PC-3 (cell line): Measurements from ENCODE around the gene TENM4. TPM values are rescaled to one million over a fixed set of nuclear protein-coding genes. Genes with fewer than 3 reads are reported as not detected.
"Not testable (repeated sequence)": the region's sequence is repeated elsewhere in the genome, so short reads cannot be mapped to it uniquely, and the experiment has no call there.

Experiments
- ATAC-seq: fragments of 200-7000 bp; cut with Tn5 transposase; 2 replicates; pipeline ENCODE4 v1.9.1; 2020; ENCODE audit warnings: mild to moderate bottlenecking, moderate library complexity
- BruUV-seq: library from RNA; stranded (reverse); fragments of 400-500 nt; replicated peaks from 2 replicates; lab custom pipeline; 2021; lab: Mats Ljungman, UMichigan
- CTCF ChIA-PET: fragments of 300-600 bp; sonication (Branson Sonifier 250); formaldehyde crosslinking; loops from one replicate; lab custom pipeline; 2022; ENCODE audit warnings: antibody characterized with exemption; lab: Charles Lee
- POLR2A ChIA-PET: fragments of 300-600 bp; sonication (Branson Sonifier 250); formaldehyde crosslinking; loops from one replicate; lab custom pipeline; 2022; ENCODE audit warnings: antibody characterized with exemption; ENCODE audit not compliant: unreplicated experiment; lab: Charles Lee
- DNase-seq: peaks from one replicate; pipeline ENCODE4 v3.0.0-alpha.2; 2015
- H2AFZ ChIP-seq: fragments of 300-600 bp; sonication (generic); 2 replicates; pipeline ENCODE4 v1.6.0; 2016; ENCODE audit warnings: antibody characterized with exemption, low read length
- H3F3A ChIP-seq: fragments of 300-600 bp; sonication (generic); one replicate; pipeline ENCODE4 v1.6.0; 2017; ENCODE audit warnings: antibody characterized with exemption, low read length, control low read depth, mild to moderate bottlenecking; ENCODE audit not compliant: unreplicated experiment
- H3K27ac ChIP-seq: fragments of 300-600 bp; sonication (generic); 2 replicates; pipeline ENCODE4 v1.5.1; 2016; ENCODE audit warnings: mild to moderate bottlenecking, low read length
- H3K27me3 ChIP-seq: fragments of 300-600 bp; sonication (generic); 2 replicates; pipeline ENCODE4 v1.6.1; 2016; ENCODE audit warnings: low read length, mixed read lengths
- H3K36me3 ChIP-seq: fragments of 300-600 bp; sonication (generic); 2 replicates; pipeline ENCODE4 v1.6.1; 2016; ENCODE audit warnings: low read depth, mixed run types, low read length, mixed read lengths
- H3K4me1 ChIP-seq: fragments of 300-600 bp; sonication (generic); 2 replicates; pipeline ENCODE4 v1.5.1; 2016; ENCODE audit warnings: low read length; ENCODE audit not compliant: insufficient read depth
- H3K4me2 ChIP-seq: fragments of 300-600 bp; sonication (generic); 2 replicates; pipeline ENCODE4 v1.6.0; 2016; ENCODE audit warnings: low read length
- H3K4me3 ChIP-seq: fragments of 300-600 bp; sonication (generic); 2 replicates; pipeline ENCODE4 v1.5.1; 2016; ENCODE audit warnings: mild to moderate bottlenecking, low read length, mixed read lengths
- H3K79me2 ChIP-seq: fragments of 300-600 bp; sonication (generic); 2 replicates; pipeline ENCODE4 v1.6.1; 2017; ENCODE audit warnings: low read length, mixed read lengths
- H3K9ac ChIP-seq: fragments of 300-600 bp; sonication (generic); 2 replicates; pipeline ENCODE4 v1.6.0; 2016; ENCODE audit warnings: mild to moderate bottlenecking, low read length
- H3K9me2 ChIP-seq: fragments of 300-600 bp; sonication (generic); replicated peaks from 2 replicates; pipeline ENCODE4 v1.6.1; 2016; ENCODE audit warnings: mixed run types, low read length, mixed read lengths
- H3K9me3 ChIP-seq: fragments of 300-600 bp; sonication (generic); 2 replicates; pipeline ENCODE4 v1.6.1; 2016; ENCODE audit warnings: low read length, mixed read lengths
- H4K20me1 ChIP-seq: fragments of 300-600 bp; sonication (generic); 2 replicates; pipeline ENCODE4 v1.6.1; 2016; ENCODE audit warnings: low read length, mixed read lengths
- EZH2 ChIP-seq: fragments of 300-600 bp; sonication (generic); IDR thresholded peaks from one replicate; pipeline ENCODE4 v1.6.1; 2017; ENCODE audit warnings: antibody characterized with exemption, mild to moderate bottlenecking, low read length; ENCODE audit not compliant: unreplicated experiment
- EZH2phosphoT487 ChIP-seq: fragments of 300-600 bp; sonication (generic); IDR thresholded peaks from 2 replicates; pipeline ENCODE4 v1.6.1; 2018; ENCODE audit warnings: mild to moderate bottlenecking, antibody characterized with exemption, low read length, borderline replicate concordance
- intact Hi-C: fragments of 100-400 bp; cut with micrococcal nuclease; formaldehyde crosslinking; loops from 2 replicates; pipeline ENCODE4 v1.9.0; 2023
- total RNA-seq: library from RNA; depleted of rRNA; stranded (reverse); fragments of >200 nt; gene quantifications from 2 replicates; pipeline ENCODE4 v1.2.3, GENCODE V29; 2014
- TF ChIP-seq, protein P1 (sequence below): fragments of 300-600 bp; sonication (generic); conservative IDR thresholded peaks from 2 replicates; pipeline ENCODE4 v1.5.1; 2017; ENCODE audit warnings: antibody characterized with exemption, low read depth, mild to moderate bottlenecking, low read length

The TENM4 gene
- total RNA-seq, 1 experiment from 2014 or later, result 19.7 TPM

GRCh38 chr11:78829146-78829545 lies 611.7 kb downstream of the TENM4 start:
- TF ChIP-seq, protein P1, sequence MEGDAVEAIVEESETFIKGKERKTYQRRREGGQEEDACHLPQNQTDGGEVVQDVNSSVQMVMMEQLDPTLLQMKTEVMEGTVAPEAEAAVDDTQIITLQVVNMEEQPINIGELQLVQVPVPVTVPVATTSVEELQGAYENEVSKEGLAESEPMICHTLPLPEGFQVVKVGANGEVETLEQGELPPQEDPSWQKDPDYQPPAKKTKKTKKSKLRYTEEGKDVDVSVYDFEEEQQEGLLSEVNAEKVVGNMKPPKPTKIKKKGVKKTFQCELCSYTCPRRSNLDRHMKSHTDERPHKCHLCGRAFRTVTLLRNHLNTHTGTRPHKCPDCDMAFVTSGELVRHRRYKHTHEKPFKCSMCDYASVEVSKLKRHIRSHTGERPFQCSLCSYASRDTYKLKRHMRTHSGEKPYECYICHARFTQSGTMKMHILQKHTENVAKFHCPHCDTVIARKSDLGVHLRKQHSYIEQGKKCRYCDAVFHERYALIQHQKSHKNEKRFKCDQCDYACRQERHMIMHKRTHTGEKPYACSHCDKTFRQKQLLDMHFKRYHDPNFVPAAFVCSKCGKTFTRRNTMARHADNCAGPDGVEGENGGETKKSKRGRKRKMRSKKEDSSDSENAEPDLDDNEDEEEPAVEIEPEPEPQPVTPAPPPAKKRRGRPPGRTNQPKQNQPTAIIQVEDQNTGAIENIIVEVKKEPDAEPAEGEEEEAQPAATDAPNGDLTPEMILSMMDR, result no peak
- TF ChIP-seq EZH2phosphoT487 (no peak), EZH2 (no peak)
- H3F3A ChIP-seq, result no peaks in the 10 kb centered on the region
- no peak overlapping the region for H3K4me2 ChIP-seq
- no peaks in the 10 kb centered on the region for H3K79me2 ChIP-seq
- no peaks in the 10 kb centered on the region for H3K27me3 ChIP-seq
- H3K4me3 ChIP-seq, result no peak overlapping the region
- BruUV-seq, result no TSS peak
- no peaks in the 10 kb centered on the region for H3K9me2 ChIP-seq
- no peak overlapping the region for H3K9ac ChIP-seq
- H3K27ac ChIP-seq, result no peak overlapping the region
- ChIA-PET CTCF (no interaction called here), POLR2A (no interaction called here)
- H3K36me3 ChIP-seq, result no peaks in the 10 kb centered on the region
- ATAC-seq (no peak), DNase-seq (no peak)
- no peaks in the 10 kb centered on the region for H3K9me3 ChIP-seq
- H2AFZ ChIP-seq, result no peak overlapping the region
- intact Hi-C loops, result no loop called here
- H3K4me1 ChIP-seq, result no peaks in the 10 kb centered on the region
- no peaks in the 10 kb centered on the region for H4K20me1 ChIP-seq

GRCh38 chr11:78828676-78829075 lies 612.2 kb downstream of the TENM4 start:
- no peak for DNase-seq
- no peak for ATAC-seq
- BruUV-seq, result no TSS peak
- Histone ChIP-seq H3F3A (no peaks in the 10 kb centered on the region), H3K4me2 (no peak overlapping the region), H3K9me3 (no peaks in the 10 kb centered on the region), H3K9ac (no peak overlapping the region), H4K20me1 (no peaks in the 10 kb centered on the region), H3K79me2 (no peaks in the 10 kb centered on the region), H3K27ac (no peak overlapping the region), H3K27me3 (no peaks in the 10 kb centered on the region), H3K36me3 (no peaks in the 10 kb centered on the region), H3K9me2 (no peaks in the 10 kb centered on the region), H2AFZ (no peak overlapping the region), H3K4me1 (no peaks in the 10 kb centered on the region), H3K4me3 (no peak overlapping the region)
- ChIA-PET POLR2A (no interaction called here), CTCF (no interaction called here)
- TF ChIP-seq EZH2phosphoT487 (no peak), EZH2 (no peak)
- TF ChIP-seq, protein P1, result no peak
- intact Hi-C loops, result no loop called here

DNA sequence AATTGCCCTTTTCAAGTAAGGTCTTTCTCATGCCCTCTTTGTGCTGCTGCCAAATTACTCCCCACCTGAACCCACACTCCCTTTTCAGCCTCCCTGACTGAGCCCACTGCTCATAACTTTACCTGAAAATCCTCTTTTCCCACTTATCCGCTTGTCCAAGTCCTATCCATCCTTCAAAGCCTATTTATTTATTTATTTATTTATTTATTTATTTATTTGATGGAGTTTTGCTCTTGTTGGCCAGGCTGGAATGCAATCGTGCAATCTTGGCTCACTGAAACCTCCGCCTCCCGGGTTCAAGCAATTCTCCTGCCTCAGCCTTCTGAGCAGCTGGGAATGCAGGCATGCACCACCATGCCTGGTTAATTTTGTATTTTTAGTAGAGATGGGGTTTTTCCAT lies 613.5 kb downstream of the TENM4 start:
- H2AFZ ChIP-seq, H3K79me2 ChIP-seq, H3K9ac ChIP-seq, BruUV-seq, CTCF ChIA-PET, H3F3A ChIP-seq, intact Hi-C loops, ATAC-seq, H3K9me3 ChIP-seq, H3K9me2 ChIP-seq, H3K36me3 ChIP-seq, H3K4me3 ChIP-seq, H3K4me2 ChIP-seq, H3K27me3 ChIP-seq, H4K20me1 ChIP-seq, POLR2A ChIA-PET, DNase-seq, H3K27ac ChIP-seq: not testable (repeated sequence)
- H3K4me1 ChIP-seq, result peaks cover 12% of the 10 kb centered on the region
